Putamen (tissue), 1 donor: ENCODE data around the gene RNPEP.
"Not testable (repeated sequence)": the region's sequence is repeated elsewhere in the genome, so short reads cannot be mapped to it uniquely, and the experiment has no call there.

Source experiments
- DNase-seq: peaks from one replicate; pipeline ENCODE4 v3.0.0-alpha.2; 2016; ENCODE audit warnings: low spot score

Gene RNPEP

GRCh38 chr1:201982623-201983379 lies at the start of gene RNPEP:
RNPEP (plus strand) TSS chr1:201982648; CDS start chr1:201982667, 19 bp downstream.
- DNase-seq: peak; percentile 49

GRCh38 chr1:201933840-201934430 lies 48.5 kb upstream of the RNPEP start:
- no peak for DNase-seq

- no peak for DNase-seq
Observed at GRCh38 chr1:201937624-201938213, 44.7 kb upstream of the RNPEP start.

GRCh38 chr1:201938440-201939035 lies 43.9 kb upstream of the RNPEP start:
- no peak for DNase-seq

- DNase-seq: no peak
Observed at GRCh38 chr1:201939148-201939547, 43.3 kb upstream of the RNPEP start.

- no peak for DNase-seq
Observed at GRCh38 chr1:201939574-201939973, 42.9 kb upstream of the RNPEP start.

GRCh38 chr1:201940316-201940715 lies 42.1 kb upstream of the RNPEP start:
- not testable (repeated sequence) for DNase-seq

GRCh38 chr1:201941420-201942128 lies 40.9 kb upstream of the RNPEP start:
- DNase-seq: no peak

- DNase-seq: no peak
Observed at GRCh38 chr1:201942129-201942495, 40.3 kb upstream of the RNPEP start.

GRCh38 chr1:201944002-201944401 lies 38.4 kb upstream of the RNPEP start:
- DNase-seq: no peak

GRCh38 chr1:201944639-201945038 lies 37.8 kb upstream of the RNPEP start:
- DNase-seq: no peak

- DNase-seq: no peak
Observed at GRCh38 chr1:201945157-201945556, 37.3 kb upstream of the RNPEP start.

- no peak for DNase-seq
Observed at GRCh38 chr1:201945863-201946223, 36.6 kb upstream of the RNPEP start.

- peak; percentile 28 for DNase-seq
Observed at GRCh38 chr1:201946224-201946908, 36.1 kb upstream of the RNPEP start, which contains the start of gene LMOD1. LMOD1 (minus strand) TSS chr1:201946548; CDS start chr1:201946340, 208 bp downstream.

- DNase-seq: no peak
Observed at GRCh38 chr1:201947697-201948008, 34.8 kb upstream of the RNPEP start.

GRCh38 chr1:201949491-201949890 lies 33.0 kb upstream of the RNPEP start:
- no peak for DNase-seq

GRCh38 chr1:201954263-201955008 lies 28.0 kb upstream of the RNPEP start:
- no peak for DNase-seq

- peak; percentile 98 for DNase-seq
Observed at GRCh38 chr1:201955009-201955728, 27.3 kb upstream of the RNPEP start, which contains the start of gene TIMM17A. TIMM17A (plus strand) TSS chr1:201955503; CDS start chr1:201955527, 24 bp downstream.

GRCh38 chr1:201955729-201956143 lies 26.7 kb upstream of the RNPEP start:
- DNase-seq: no peak

- DNase-seq: no peak
Observed at GRCh38 chr1:201958348-201958747, 24.1 kb upstream of the RNPEP start.
